Muscle of back (tissue), 13 donors: ENCODE data around the gene ACADL. TPM values are rescaled to one million over a fixed set of nuclear protein-coding genes. Genes with fewer than 3 reads are reported as not detected.
A peak's percentile ranks its signal among the peaks of the same experiment; 100 is the strongest.

Experiments
- DNase-seq, 3 donors: peaks; one replicate each; pipeline versions ENCODE4 v3.0.0 to v3.0.0-alpha.2; 2013
- long read RNA-seq, 9 donors: transcript quantifications; one replicate each; lab custom pipeline, GENCODE V29; 2026
- polyA plus RNA-seq, 10 donors: library from polyadenylated mRNA; unstranded; fragments of 120-200 nt; gene quantifications; one replicate each; pipeline ENCODE4 v1.2.1, GENCODE V29; 2013; ENCODE audit not compliant: insufficient read length in 10 of 10

Gene ACADL
- 10 to 100 TPM in 1 of 10 donors, 1 to 10 TPM in 9; 3.4 to 11.8 (median 8.3) TPM for polyA plus RNA-seq
- long read RNA-seq, donor 1, partial matches to known transcripts = 0 of 1 reads
- long read RNA-seq, donor 1, other reads (novel, unspliced or antisense) = 0 of 1 reads
- long read RNA-seq, donor 2, partial matches to known transcripts = 0 of 1 reads
- long read RNA-seq, donor 2, other reads (novel, unspliced or antisense) = 0 of 1 reads
- long read RNA-seq, donor 3 = 0 reads
- long read RNA-seq, donor 4, partial matches to known transcripts = 0 of 1 reads
- long read RNA-seq, donor 4, other reads (novel, unspliced or antisense) = 0 of 1 reads
- long read RNA-seq, donor 5, partial matches to known transcripts = 0 of 2 reads
- long read RNA-seq, donor 5, other reads (novel, unspliced or antisense) = 0 of 2 reads
- long read RNA-seq, donor 6, partial matches to known transcripts = 0 of 1 reads
- long read RNA-seq, donor 6, other reads (novel, unspliced or antisense) = 0 of 1 reads
- long read RNA-seq, donor 7, partial matches to known transcripts = 0 of 1 reads
- long read RNA-seq, donor 7, other reads (novel, unspliced or antisense) = 0 of 1 reads
- long read RNA-seq, donor 8 = 0 reads
- long read RNA-seq, donor 9 = 0 reads

GRCh38 chr2:210224941-210225672, at the start of gene ACADL:
ACADL (minus strand) TSS chr2:210225447; CDS start chr2:210225263, 184 bp downstream.
- peak; percentile 31 to 75 (median 49) for DNase-seq

GRCh38 chr2:210271300-210271699, 46.1 kb upstream of the ACADL start:
- no peak for DNase-seq

GRCh38 chr2:210269148-210269547, 43.9 kb upstream of the ACADL start:
- DNase-seq = no peak

GRCh38 chr2:210268281-210268680, 43.0 kb upstream of the ACADL start:
- DNase-seq = no peak

- no peak for DNase-seq
These were observed 42.5 kb upstream of the ACADL start for GRCh38 chr2:210267698-210268097.

DNA sequence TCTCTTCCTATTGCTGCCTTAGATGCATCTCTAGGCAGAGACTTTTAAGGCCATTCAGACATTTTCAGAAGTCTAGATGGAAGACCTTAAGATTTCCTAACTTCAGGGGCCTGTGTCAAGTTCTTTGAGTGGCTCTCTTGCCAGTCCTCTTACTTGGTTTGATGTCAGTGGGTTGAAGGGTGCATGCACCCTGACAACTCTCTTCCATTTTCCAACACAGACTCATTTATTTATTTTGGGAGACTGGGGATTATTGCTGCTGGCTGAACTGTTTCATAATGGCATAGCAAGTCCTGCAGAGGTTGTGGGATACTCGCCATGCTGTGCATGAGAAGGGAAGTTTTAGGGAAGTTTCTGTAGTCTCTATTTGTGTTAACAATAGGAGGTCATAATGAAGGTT, 39.0 kb upstream of the ACADL start:
- no peak for DNase-seq

DNA sequence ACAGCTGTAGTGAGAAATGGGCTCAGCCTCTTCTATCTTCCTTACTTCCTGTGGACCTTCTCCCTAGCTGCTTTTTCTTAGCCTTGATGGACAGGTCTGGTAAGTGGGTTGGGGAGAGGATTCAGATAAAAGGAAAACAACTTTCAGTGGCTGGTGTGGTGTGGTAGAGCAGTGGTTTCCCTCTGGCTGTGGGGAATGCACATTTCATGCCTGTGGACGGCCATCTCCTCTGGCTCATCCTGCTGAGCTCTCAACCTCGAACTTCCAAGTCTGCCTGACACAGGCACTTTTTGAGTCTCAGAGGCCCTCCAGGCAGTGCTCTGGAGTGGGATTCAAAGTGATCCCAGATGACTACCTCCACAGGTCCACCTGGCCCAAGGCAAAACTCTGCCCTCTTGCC, 38.6 kb upstream of the ACADL start:
- no peak for DNase-seq

DNA sequence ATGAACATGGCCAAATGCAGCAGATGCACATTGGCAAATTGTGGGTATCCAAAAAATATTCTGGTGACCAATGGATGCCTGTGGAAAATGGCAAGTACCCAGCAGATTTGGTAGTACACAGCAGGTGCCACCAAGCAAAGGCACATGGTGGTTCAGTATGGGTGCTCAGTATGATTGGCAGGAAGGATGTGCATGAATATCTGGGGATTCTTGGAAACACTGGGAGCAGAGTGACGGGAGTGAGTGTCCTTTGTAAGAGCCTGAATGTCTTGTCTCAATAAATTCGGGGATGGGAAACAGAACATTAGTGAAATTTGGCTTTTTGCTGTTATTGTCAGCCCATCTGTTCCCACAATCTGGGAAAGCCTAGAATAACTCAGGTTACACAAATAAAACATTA, 36.8 kb upstream of the ACADL start:
- no peak for DNase-seq

- no peak for DNase-seq
These were observed 34.4 kb upstream of the ACADL start for GRCh38 chr2:210259687-210260086.

DNA sequence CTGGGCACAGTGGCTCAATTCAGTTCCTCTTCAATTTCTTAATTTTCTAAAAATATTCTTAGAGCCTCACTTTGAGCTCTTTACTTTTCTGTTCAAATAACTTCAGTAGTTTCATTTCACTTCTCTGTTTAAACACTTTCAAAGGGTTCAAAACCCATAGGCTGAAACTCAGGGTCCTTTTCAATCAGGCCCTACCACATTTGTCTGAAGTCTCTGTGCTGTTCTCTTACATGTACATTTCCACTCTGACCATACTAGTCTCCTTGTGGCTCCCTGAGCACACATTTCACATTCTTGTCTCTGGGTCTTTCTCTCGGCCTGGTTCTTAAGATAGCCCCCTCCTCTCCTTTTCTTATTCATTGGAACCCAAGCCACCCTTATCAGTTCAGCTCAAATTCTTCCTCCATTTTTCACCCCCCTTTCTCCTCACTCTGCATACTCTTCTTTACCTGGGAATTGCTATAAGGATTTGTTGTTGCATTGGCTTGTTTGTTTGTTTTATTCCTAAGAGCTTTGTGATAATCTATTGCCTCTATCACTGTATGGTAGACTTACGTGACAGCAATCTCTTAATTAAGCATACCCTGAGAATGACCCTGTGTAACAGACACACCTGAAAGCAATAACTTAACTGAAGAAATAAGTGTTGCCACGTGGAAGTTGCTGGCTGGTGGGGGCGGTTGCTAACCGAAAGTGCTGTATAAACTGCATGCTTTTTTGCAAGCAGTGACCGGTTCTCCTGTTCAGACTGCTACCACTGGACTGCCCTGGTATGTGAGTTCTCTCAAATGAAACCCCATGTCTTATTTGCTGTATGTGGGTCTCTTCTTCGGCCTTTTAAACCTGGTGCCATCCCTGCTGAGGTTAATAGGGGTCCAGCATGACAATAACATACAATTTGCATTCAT, 27.7 kb upstream of the ACADL start:
- no peak for DNase-seq

- no peak for DNase-seq
These were observed 25.4 kb upstream of the ACADL start for GRCh38 chr2:210250622-210251021.

- no peak for DNase-seq
These were observed 8.2 kb upstream of the ACADL start for GRCh38 chr2:210233487-210233886.

- DNase-seq = no peak
These were observed 5.7 kb upstream of the ACADL start for GRCh38 chr2:210230984-210231383.

GRCh38 chr2:210230518-210230917, 5.3 kb upstream of the ACADL start:
- no peak for DNase-seq

- DNase-seq = no peak
These were observed 3.3 kb upstream of the ACADL start for GRCh38 chr2:210228586-210228985.

GRCh38 chr2:210227290-210228088, 2.2 kb upstream of the ACADL start:
- DNase-seq = no peak

- no peak for DNase-seq
These were observed 976 bp upstream of the ACADL start for GRCh38 chr2:210226223-210226622.

GRCh38 chr2:210224591-210224940, 681 bp downstream of the ACADL start:
- peak in 1 of 3 donors; percentile 12 for DNase-seq

- no peak for DNase-seq
These were observed 10.1 kb downstream of the ACADL start for GRCh38 chr2:210215120-210215519.

GRCh38 chr2:210210185-210210584, 15.1 kb downstream of the ACADL start:
- no peak for DNase-seq

- no peak for DNase-seq
These were observed 17.3 kb downstream of the ACADL start for GRCh38 chr2:210207929-210208328.
